Liver (tissue), 2 donors: Measurements from ENCODE around the gene IL36B.

Experiments used
- CTCF ChIP-seq: fragments of 150-350 bp; IDR thresholded peaks from 2 replicates; pipeline ENCODE4 v1.5.1; 2017; ENCODE audit warnings: improper control_type of control experiment, low read depth, low read length; ENCODE audit not compliant: missing input control
- FOXA1 ChIP-seq: IDR thresholded peaks from 2 replicates; pipeline ENCODE4 v1.6.1; 2016; ENCODE audit warnings: antibody characterized with exemption
- YY1 ChIP-seq: IDR thresholded peaks from 2 replicates; pipeline ENCODE4 v1.6.1; 2016; ENCODE audit warnings: antibody characterized with exemption, mild to moderate bottlenecking
- TF ChIP-seq, protein P1 (sequence below): IDR thresholded peaks from 2 replicates; pipeline ENCODE4 v1.6.1; 2016; ENCODE audit warnings: antibody characterized with exemption, mild to moderate bottlenecking
- donor health status: healthy.

DNA sequence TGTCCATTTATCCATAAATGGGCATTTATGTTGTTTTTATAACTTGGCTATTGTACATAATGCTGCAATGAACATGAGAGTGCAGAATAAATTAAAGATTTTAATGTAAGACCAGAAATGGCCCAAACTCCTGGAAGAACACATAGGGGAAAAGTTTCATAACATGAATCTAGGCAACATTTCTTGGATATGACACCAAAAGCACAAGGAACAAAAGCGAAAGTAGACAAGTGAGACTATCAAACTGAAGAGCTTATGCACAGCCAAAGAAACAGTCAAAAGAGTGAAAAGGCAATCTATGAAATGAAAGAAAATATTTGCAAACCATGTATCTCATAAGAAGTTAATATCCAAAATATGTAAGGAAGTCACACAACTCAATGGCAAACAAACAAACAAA is 41.6 kb downstream of the IL36B start:
- TF ChIP-seq CTCF (no peak), FOXA1 (no peak), YY1 (no peak)
- TF ChIP-seq, protein P1, sequence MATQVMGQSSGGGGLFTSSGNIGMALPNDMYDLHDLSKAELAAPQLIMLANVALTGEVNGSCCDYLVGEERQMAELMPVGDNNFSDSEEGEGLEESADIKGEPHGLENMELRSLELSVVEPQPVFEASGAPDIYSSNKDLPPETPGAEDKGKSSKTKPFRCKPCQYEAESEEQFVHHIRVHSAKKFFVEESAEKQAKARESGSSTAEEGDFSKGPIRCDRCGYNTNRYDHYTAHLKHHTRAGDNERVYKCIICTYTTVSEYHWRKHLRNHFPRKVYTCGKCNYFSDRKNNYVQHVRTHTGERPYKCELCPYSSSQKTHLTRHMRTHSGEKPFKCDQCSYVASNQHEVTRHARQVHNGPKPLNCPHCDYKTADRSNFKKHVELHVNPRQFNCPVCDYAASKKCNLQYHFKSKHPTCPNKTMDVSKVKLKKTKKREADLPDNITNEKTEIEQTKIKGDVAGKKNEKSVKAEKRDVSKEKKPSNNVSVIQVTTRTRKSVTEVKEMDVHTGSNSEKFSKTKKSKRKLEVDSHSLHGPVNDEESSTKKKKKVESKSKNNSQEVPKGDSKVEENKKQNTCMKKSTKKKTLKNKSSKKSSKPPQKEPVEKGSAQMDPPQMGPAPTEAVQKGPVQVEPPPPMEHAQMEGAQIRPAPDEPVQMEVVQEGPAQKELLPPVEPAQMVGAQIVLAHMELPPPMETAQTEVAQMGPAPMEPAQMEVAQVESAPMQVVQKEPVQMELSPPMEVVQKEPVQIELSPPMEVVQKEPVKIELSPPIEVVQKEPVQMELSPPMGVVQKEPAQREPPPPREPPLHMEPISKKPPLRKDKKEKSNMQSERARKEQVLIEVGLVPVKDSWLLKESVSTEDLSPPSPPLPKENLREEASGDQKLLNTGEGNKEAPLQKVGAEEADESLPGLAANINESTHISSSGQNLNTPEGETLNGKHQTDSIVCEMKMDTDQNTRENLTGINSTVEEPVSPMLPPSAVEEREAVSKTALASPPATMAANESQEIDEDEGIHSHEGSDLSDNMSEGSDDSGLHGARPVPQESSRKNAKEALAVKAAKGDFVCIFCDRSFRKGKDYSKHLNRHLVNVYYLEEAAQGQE = no peak
